GM03348 (cell line): ENCODE data around the gene TOLLIP.
"Not testable (repeated sequence)": the region's sequence is repeated elsewhere in the genome, so short reads cannot be mapped to it uniquely, and the experiment has no call there.

ENCODE experiments used
- DNase-seq: peaks from one replicate; pipeline ENCODE4 v3.0.0; 2012; ENCODE audit warnings: low spot score

TOLLIP gene

GRCh38 chr11:1309498-1310317 is at the start of gene TOLLIP:
Gene TOLLIP, minus strand, starts transcription at chr11:1309632. Its CDS starts 134 bp downstream, at chr11:1309498.
- peak; percentile 100 for DNase-seq

- not testable (repeated sequence) for DNase-seq
These were observed 49.5 kb upstream of the TOLLIP start for GRCh38 chr11:1358931-1359330.

- no peak for DNase-seq
These were observed 48.9 kb upstream of the TOLLIP start for GRCh38 chr11:1358286-1358685.

GRCh38 chr11:1356478-1356960 is 47.1 kb upstream of the TOLLIP start:
- no peak for DNase-seq

- peak; percentile 4 for DNase-seq
These were observed 46.6 kb upstream of the TOLLIP start for GRCh38 chr11:1356007-1356435.

GRCh38 chr11:1354125-1354938 is 44.9 kb upstream of the TOLLIP start:
- no peak for DNase-seq

GRCh38 chr11:1353383-1354124 is 44.1 kb upstream of the TOLLIP start:
- DNase-seq: no peak

- no peak for DNase-seq
These were observed 43.4 kb upstream of the TOLLIP start for GRCh38 chr11:1352696-1353382.

- no peak for DNase-seq
These were observed 42.0 kb upstream of the TOLLIP start for GRCh38 chr11:1351278-1351937.

GRCh38 chr11:1350086-1350725 is 40.8 kb upstream of the TOLLIP start:
- DNase-seq: no peak

GRCh38 chr11:1349327-1350041 is 40.1 kb upstream of the TOLLIP start:
- no peak for DNase-seq

- no peak for DNase-seq
These were observed 39.4 kb upstream of the TOLLIP start for GRCh38 chr11:1348796-1349326.

GRCh38 chr11:1348146-1348795 is 38.8 kb upstream of the TOLLIP start:
- DNase-seq: no peak

GRCh38 chr11:1347411-1347999 is 38.1 kb upstream of the TOLLIP start:
- not testable (repeated sequence) for DNase-seq

- DNase-seq: no peak
These were observed 37.4 kb upstream of the TOLLIP start for GRCh38 chr11:1346669-1347390.

- DNase-seq: no peak
These were observed 36.5 kb upstream of the TOLLIP start for GRCh38 chr11:1345737-1346513.

GRCh38 chr11:1344056-1344635 is 34.7 kb upstream of the TOLLIP start:
- no peak for DNase-seq
